Endothelial cell of umbilical vein (primary cell): ENCODE measurements around the gene CNTN5.

Experiments
- EZH2 ChIP-seq: IDR thresholded peaks from 2 replicates; pipeline ENCODE4 v1.6.1; 2012; ENCODE audit warnings: borderline replicate concordance, low read depth, mild to moderate bottlenecking, moderate library complexity, low read length, inconsistent platforms; ENCODE audit not compliant: severe bottlenecking
- POLR2A ChIP-seq: IDR thresholded peaks from 2 replicates; pipeline ENCODE4 v1.6.1; 2012; ENCODE audit warnings: low read depth, mild to moderate bottlenecking, control low read depth, low read length
- POLR2AphosphoS5 ChIP-seq: IDR thresholded peaks from 2 replicates; pipeline ENCODE4 v1.6.1; 2012; ENCODE audit warnings: low read depth, mild to moderate bottlenecking, control low read depth, low read length, moderate library complexity; ENCODE audit not compliant: insufficient read depth
- TF ChIP-seq, protein P1 (sequence below), 2 donors: IDR thresholded peaks; 1 replicate in 1 of 2; 2 replicates in 1 of 2; pipeline ENCODE4 v1.5.1; 2011; ENCODE audit warnings: low read length in 2 of 2, mild to moderate bottlenecking in 2 of 2, moderate library complexity in 2 of 2, control low read depth in 1 of 2, inconsistent platforms in 1 of 2, low read depth in 1 of 2; ENCODE audit not compliant: insufficient read depth in 1 of 2; ENCODE audit errors: extremely low read depth in 1 of 2
- TF ChIP-seq, protein P2 (sequence below): IDR thresholded peaks from 2 replicates; pipeline ENCODE4 v1.6.1; 2011; ENCODE audit not compliant: insufficient read depth, insufficient read length

DNA sequence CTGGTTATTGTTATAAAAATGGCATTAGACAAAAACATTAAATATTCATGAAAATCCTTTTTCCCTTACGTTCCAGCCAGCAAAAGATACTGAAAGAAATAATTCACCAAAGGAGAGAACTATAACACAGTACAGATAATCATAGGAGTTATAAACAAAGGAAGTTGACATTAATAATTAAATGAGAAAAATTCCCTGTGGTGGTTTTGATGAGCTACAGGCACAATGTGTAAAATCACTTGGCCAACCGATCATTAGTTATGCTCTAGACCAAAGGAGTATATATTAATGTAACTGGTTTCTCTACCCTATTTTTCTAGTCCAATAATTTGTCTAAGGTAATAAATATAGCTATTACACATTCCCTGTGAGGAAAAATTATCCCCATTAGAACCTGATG, 534.7 kb downstream of the CNTN5 start:
- TF ChIP-seq, protein P1, sequence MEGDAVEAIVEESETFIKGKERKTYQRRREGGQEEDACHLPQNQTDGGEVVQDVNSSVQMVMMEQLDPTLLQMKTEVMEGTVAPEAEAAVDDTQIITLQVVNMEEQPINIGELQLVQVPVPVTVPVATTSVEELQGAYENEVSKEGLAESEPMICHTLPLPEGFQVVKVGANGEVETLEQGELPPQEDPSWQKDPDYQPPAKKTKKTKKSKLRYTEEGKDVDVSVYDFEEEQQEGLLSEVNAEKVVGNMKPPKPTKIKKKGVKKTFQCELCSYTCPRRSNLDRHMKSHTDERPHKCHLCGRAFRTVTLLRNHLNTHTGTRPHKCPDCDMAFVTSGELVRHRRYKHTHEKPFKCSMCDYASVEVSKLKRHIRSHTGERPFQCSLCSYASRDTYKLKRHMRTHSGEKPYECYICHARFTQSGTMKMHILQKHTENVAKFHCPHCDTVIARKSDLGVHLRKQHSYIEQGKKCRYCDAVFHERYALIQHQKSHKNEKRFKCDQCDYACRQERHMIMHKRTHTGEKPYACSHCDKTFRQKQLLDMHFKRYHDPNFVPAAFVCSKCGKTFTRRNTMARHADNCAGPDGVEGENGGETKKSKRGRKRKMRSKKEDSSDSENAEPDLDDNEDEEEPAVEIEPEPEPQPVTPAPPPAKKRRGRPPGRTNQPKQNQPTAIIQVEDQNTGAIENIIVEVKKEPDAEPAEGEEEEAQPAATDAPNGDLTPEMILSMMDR (IDR thresholded peaks at IDR 0.05; ENCODE audit: extremely low read depth in 1 of 2, insufficient read depth in 1 of 2, low read depth in 1 of 2, low read length in 2 of 2): no peak
- TF ChIP-seq POLR2A (no peak), EZH2 (no peak), POLR2AphosphoS5 (no peak)
- TF ChIP-seq, protein P2, sequence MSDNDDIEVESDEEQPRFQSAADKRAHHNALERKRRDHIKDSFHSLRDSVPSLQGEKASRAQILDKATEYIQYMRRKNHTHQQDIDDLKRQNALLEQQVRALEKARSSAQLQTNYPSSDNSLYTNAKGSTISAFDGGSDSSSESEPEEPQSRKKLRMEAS: no peak
